ENCODE measurements around the gene EIPR1. TPM values are rescaled to one million over a fixed set of nuclear protein-coding genes. Genes with fewer than 3 reads are reported as not detected.

The EIPR1 gene
- total RNA-seq, 4 donors from 2014 or later: 13.1 to 41.0 (median 27.4) TPM

GRCh38 chr2:3244486-3244885, 133.1 kb downstream of the EIPR1 start:
- Histone ChIP-seq H3K9me3 (peaks cover 8 to 9% of the 10 kb centered on the region in 2 donors), H3K27ac (no peak overlapping the region), H3K4me1 (no peaks in the 10 kb centered on the region), H3K4me3 (no peak overlapping the region), H3K27me3 (no peaks in the 10 kb centered on the region), H3K36me3 (no peaks in the 10 kb centered on the region)
- intact Hi-C loops (cut with DNase I; ENCODE audit: low total_unique reads): no loop called here
- WGBS, 2 donors (ENCODE audit: low coverage in 1 of 2): 96 to 97% methylated on average over 7 of the region's 7 CpGs
- TF ChIP-seq POLR2AphosphoS5 (IDR thresholded peaks at IDR 0.05) (no peak), EP300 (IDR thresholded peaks at IDR 0.05; ENCODE audit: low read depth) (no peak), POLR2A (IDR thresholded peaks at IDR 0.05) (no peak), CTCF (IDR thresholded peaks at IDR 0.05) (no peak)
- in situ Hi-C loops (cut with MboI; ENCODE audit: low pct_ligation_motif_present in 1 of 4, low pct_unique_long_range_greater_than_20kb in 1 of 4, low sequenced_read_pairs in 3 of 4): no loop called here
- DNase-seq: no peak

GRCh38 chr2:3243804-3244203, 133.8 kb downstream of the EIPR1 start:
- intact Hi-C loops (cut with DNase I; ENCODE audit: low total_unique reads): no loop called here
- WGBS, 2 donors (ENCODE audit: low coverage in 1 of 2): 40 to 89% methylated on average over 1 to 6 of the region's 6 CpGs
- Histone ChIP-seq H3K27ac (no peak overlapping the region), H3K4me3 (no peak overlapping the region), H3K36me3 (no peaks in the 10 kb centered on the region), H3K9me3 (peaks cover under 1 to 2% of the 10 kb centered on the region in 2 donors), H3K27me3 (no peaks in the 10 kb centered on the region), H3K4me1 (no peaks in the 10 kb centered on the region)
- in situ Hi-C loops (cut with MboI; ENCODE audit: low pct_ligation_motif_present in 1 of 4, low pct_unique_long_range_greater_than_20kb in 1 of 4, low sequenced_read_pairs in 3 of 4): no loop called here
- no peak for DNase-seq
- TF ChIP-seq POLR2AphosphoS5 (IDR thresholded peaks at IDR 0.05) (no peak), POLR2A (IDR thresholded peaks at IDR 0.05) (no peak), EP300 (IDR thresholded peaks at IDR 0.05; ENCODE audit: low read depth) (no peak), CTCF (IDR thresholded peaks at IDR 0.05) (no peak)

GRCh38 chr2:3242747-3243369, 134.8 kb downstream of the EIPR1 start:
- intact Hi-C loops (cut with DNase I; ENCODE audit: low total_unique reads): no loop called here
- Histone ChIP-seq H3K9me3 (no peaks in the 10 kb centered on the region), H3K27ac (no peak overlapping the region), H3K36me3 (no peaks in the 10 kb centered on the region), H3K27me3 (no peaks in the 10 kb centered on the region), H3K4me1 (no peaks in the 10 kb centered on the region), H3K4me3 (no peak overlapping the region)
- 48 to 58% methylated on average over 6 to 9 of the region's 9 CpGs for WGBS, 2 donors (ENCODE audit: low coverage in 1 of 2)
- in situ Hi-C loops (cut with MboI; ENCODE audit: low pct_ligation_motif_present in 1 of 4, low pct_unique_long_range_greater_than_20kb in 1 of 4, low sequenced_read_pairs in 3 of 4): no loop called here
- TF ChIP-seq POLR2A (IDR thresholded peaks at IDR 0.05) (no peak), EP300 (IDR thresholded peaks at IDR 0.05; ENCODE audit: low read depth) (no peak), CTCF (IDR thresholded peaks at IDR 0.05) (no peak), POLR2AphosphoS5 (IDR thresholded peaks at IDR 0.05) (no peak)
- no peak for DNase-seq

- no peaks in the 10 kb centered on the region for H3K27me3 ChIP-seq
- 75 to 86% methylated on average over 4 to 16 of the region's 25 CpGs for WGBS, 2 donors (ENCODE audit: low coverage in 1 of 2)
- in situ Hi-C loops (cut with MboI; ENCODE audit: low pct_ligation_motif_present in 1 of 4, low pct_unique_long_range_greater_than_20kb in 1 of 4, low sequenced_read_pairs in 3 of 4) (no loop called here), intact Hi-C loops (cut with DNase I; ENCODE audit: low total_unique reads) (no loop called here)
- no peaks in the 10 kb centered on the region for H3K36me3 ChIP-seq
- no peak for DNase-seq
- H3K4me3 ChIP-seq: no peak overlapping the region
- no peaks in the 10 kb centered on the region for H3K4me1 ChIP-seq
- H3K27ac ChIP-seq: no peak overlapping the region
- H3K9me3 ChIP-seq: no peaks in the 10 kb centered on the region
- TF ChIP-seq POLR2A (IDR thresholded peaks at IDR 0.05) (no peak), CTCF (IDR thresholded peaks at IDR 0.05) (no peak), EP300 (IDR thresholded peaks at IDR 0.05; ENCODE audit: low read depth) (no peak), POLR2AphosphoS5 (IDR thresholded peaks at IDR 0.05) (no peak)
Observed at GRCh38 chr2:3241971-3242746, 135.5 kb downstream of the EIPR1 start.
